GM21447 (cell line): ENCODE measurements around the gene CBLB.

ENCODE experiments used
- ATAC-seq: cut with Tn5 transposase; IDR thresholded peaks from one replicate; pipeline ENCODE4 v1.9.1; 2021; ENCODE audit not compliant: unreplicated experiment

CBLB gene

DNA sequence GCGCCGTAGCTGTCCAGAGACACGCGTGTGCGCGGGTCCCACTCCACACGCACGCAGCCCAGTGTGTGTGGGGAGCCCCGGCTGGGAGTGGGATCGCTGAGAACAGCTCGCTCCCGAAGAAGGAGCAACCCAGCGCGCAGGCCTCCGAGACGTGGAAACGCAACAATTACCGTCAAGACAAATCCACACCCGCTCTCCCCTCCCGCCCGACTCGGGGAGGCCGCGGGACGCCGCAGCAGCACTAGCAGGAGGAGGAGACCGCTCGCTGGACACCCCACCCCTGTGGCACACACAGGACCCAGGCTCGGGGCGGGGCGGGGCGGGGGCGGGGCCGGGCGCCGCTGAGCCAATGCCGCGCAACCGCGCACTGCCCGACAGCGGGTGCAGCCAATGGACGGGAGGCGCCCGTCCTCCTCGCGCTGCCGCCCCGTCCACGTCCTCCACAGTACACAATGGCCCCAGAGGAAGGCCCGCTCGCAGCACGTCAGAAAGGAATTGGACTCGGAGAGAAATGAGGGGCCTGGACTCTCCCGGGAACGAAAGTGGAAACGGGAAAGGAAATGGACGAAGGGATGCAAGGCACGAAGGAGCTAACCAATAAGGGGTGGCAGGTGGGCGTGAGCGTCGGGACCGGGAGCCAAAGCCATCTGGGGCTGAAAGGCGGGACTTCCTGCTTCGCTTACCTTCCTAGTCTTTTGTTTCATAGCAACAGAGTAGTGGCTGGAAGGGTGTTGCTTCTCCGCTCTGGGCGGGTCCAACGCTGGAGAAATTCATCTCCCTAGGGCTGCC is at the start of gene CBLB:
TSS of gene CBLB (minus strand) at position 271 of the 789 bp plus-strand sequence. CDS start 1,435 bp downstream, outside the sequence.
- peak; percentile 83 for ATAC-seq

DNA sequence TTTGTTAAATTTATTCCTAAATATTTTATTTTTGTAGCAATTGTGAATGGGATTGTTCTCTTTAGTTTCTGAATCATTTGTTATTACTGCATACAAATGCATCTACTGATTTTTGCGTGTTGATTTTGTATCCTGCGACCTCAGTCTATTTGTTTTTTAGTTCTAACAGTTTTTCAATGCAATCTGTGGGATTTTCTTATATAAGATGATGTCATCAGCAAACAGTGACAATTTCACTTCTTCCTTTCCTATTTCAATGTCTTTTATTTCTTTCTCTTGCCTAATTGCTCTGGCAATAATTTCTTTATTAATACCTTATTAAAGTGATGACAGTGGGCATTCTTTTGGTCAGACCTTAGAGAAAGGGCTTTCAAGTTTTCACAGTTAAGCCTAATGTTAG is 48.0 kb upstream of the CBLB start:
- ATAC-seq = no peak

DNA sequence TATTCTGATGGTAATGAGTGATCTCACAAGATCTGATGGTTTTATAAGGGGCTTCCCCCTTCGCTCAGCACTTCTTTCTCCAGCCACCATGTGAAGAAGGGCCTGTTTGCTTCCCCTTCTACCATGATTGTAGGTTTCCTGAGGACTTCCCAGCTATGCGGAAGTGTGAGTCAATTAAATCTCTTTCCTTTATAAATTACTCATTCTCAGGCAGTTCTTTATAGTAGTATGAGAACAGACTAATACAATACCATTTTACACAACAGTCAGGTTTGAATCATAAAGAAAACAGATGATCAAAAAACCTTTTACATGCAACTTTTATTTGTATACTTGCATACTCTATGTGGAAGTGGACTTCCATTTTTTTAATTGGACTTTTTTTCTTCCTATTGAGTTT is 46.7 kb upstream of the CBLB start:
- no peak for ATAC-seq

DNA sequence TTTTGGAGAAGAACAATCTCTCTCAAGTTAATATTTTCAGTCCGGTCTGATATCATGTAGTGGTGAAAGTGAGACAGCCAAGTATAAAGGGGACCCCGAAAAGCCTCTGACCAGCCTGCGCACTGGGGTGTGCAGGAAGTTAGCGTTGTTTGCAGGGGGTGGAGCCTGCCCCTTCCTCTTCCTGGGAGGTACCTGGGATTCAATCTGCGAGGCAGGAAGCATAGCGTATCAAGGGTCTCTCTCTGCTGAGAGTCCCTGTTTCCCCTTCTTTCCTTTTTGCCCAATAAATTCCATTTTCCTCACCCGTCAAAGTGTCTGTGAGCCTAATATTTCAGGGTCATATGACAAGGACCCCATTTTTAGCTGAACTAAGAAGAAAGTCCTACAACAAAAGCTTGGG is 44.8 kb upstream of the CBLB start:
- ATAC-seq = no peak

DNA sequence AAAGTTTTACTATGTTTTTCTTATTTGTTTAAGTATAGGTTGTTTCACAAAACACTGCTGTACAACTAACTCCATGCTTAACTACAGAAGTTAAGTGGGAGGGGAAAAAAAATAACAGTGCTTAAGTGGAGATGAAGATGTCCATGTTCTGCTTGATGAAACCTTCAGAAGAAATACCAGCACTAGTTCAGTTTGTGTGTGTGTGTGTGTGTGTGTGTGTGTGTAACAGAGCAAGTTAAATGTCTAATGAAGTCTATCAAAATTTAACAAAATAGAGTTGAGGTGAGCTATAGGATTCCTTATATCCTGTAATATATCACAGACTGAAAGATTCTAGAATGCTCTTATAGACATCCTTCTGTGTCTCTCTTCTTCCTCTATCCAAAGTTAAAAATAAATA is 44.1 kb upstream of the CBLB start:
- no peak for ATAC-seq

DNA sequence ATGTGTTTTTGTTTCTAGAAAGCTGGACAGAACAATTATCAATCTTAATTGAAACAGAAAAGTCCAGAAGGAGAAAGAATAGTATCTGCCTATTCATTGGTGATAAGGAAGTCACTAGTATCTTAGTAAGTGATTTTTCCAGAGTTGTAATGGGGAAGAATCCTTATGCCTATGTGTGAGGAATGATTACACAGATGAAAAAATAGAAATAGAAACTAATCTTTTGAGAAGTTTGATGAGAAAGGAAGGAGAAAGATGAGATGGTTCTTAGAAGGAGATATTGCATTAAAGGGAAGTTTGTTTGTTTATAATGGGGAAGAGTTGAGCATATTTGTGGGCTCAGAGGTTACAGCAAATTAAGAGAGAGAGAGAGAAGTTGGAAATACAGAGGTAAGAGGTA is 42.7 kb upstream of the CBLB start:
- no peak for ATAC-seq

DNA sequence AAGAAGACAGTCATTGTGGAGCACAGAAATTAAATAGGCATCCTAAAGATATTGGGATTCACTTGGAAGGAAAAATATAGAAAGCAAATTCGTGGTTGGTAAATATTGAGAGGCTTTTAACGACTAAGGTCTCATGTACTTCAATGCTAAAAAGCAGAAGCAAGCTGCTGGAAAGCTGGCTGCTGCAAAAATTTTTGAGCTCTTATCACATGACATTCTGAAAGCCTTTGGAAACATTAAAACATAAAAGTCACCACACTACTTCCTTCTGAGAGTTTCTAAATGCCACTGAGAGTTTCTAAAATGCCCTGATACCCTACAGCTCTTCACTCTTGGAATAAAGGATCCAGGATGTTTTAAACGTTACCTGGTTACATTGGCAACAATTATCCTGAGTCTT is 39.0 kb upstream of the CBLB start:
- ATAC-seq = no peak

DNA sequence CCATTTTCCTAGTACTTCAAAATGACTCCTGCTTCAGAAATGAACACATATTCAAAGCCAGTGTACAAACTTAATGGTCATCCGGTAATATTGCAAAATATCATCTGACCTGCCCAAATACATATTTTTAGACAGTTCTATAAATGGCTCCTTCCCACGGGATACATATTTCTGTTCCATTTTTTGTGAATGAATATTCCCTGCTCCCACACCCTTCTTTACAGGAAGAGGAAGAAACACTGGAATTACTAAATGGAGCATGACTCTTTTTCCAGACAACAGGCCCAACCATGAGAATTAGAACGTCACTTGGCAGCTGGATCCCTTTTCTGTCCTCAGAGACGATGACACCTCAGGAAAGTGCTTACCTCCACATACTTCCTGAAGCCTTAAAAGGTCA is 38.0 kb upstream of the CBLB start:
- no peak for ATAC-seq

DNA sequence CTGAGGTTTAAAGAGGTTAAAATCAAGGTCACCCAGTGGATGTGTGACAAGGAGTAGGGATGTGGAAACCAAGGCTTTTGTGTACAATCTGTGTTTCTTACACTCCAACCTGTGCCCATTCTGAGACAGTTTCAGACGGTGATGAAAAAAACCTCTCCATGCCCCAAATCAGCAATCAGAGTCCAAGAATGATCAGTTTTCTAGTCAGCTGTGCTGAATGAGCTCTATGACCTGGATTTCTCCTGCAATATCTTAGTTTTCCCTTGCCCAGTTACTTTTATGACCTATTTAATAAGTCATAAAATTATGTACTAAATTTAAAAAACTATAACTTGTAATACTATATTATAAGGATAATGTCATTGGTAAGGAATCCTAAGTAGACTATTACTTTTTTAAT is 37.5 kb upstream of the CBLB start:
- no peak for ATAC-seq

DNA sequence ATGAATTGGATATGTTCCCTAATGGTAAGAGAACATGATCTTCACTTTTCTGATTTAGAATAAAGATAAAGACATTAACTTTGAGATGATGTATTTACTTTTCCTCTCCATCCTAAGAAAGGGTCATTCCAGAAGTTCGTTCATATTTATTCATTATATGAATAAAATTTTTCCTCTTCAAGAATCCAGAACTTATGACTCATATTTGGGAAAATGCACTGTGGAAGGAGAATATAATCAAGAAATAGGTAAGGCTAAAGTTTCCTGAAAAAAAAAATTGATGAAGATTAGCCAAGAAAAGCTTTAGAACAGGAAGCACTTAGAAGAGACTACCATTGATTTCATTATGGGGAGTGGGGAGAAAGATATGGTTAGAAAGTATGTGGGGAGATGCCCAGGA is 36.5 kb upstream of the CBLB start:
- no peak for ATAC-seq

DNA sequence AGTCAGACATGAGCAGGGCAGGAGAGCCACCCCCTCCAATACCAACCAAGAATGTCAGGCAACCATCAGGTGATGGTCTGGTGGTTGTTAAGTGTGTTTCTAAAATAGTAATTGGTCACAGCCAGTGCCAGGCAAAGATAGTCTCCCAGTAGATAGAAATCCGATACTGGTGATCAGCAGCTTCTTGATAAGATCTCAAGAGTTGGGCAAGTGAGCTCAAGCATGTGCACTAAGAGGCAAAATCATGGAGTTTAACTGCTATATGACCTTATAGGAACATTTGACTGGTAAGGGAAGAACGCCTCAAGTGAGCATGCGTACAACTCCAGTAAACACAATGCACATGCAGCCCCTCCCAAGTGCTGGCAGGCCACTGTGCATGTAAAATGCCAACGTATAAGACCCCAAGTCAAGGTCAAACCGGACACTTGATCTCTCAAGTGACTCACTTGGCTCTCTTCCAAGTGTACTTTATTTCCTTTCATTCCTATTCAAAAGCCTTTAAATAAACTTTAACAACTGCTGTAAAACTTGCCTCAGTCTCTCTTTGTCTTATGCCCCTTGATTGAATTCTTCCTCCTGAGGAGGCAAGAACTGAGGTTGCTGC is 36.0 kb upstream of the CBLB start:
- no peak for ATAC-seq

DNA sequence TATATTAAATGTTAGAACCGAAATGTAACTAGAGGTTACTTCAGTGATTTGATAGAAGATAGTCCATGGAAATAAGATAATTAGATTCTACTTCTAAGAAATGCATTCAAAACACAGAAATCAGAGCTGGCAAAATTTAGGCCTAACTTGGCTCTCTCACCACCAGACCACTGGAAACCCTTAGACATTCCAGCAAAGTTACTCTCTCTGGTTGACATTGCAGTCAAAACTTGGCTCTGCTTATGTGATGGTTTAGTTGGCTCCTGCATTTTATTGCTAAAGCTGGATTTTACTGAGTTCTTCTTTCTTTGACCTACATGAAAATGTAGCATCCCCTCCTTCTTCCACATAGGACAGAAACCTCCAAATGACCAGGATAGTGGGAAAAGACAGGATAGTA is 35.4 kb upstream of the CBLB start:
- no peak for ATAC-seq

DNA sequence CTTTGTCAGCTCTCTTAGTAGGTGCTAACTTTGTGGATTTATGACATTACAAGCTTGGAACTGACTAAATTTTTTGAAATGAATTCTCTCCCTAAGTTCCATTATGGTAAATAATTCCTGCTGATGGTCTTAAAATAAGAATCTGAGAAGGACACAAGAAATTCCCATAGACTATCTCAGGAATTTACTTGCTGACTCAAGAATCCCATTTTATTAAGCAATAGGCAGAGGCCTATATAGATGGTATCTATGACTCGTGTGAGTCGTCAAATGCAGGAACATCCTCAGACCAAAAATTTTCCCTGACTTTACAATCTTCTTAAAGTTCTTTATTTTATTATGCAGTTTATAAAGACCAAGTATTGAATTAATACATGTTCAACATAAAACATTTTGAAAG is 30.7 kb upstream of the CBLB start:
- ATAC-seq = no peak

DNA sequence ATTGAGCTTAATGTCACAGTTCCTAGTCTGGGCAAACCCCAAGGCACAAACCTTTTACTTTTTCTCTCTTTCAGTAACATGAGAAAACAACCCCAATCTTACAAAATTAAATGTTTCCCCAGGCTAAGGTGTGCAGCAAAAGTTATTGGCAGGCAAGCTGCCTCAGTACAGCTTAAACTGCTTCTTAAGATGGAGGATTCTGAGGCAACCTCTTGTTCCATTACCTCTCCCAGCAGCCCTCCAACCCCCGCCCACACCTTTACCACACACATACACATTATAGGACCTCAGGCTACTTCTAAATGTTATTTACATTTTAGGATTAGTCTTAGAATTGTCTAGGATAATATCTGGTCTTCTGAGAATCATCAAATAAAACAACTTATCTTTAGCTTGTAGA is 22.3 kb upstream of the CBLB start:
- ATAC-seq = no peak

DNA sequence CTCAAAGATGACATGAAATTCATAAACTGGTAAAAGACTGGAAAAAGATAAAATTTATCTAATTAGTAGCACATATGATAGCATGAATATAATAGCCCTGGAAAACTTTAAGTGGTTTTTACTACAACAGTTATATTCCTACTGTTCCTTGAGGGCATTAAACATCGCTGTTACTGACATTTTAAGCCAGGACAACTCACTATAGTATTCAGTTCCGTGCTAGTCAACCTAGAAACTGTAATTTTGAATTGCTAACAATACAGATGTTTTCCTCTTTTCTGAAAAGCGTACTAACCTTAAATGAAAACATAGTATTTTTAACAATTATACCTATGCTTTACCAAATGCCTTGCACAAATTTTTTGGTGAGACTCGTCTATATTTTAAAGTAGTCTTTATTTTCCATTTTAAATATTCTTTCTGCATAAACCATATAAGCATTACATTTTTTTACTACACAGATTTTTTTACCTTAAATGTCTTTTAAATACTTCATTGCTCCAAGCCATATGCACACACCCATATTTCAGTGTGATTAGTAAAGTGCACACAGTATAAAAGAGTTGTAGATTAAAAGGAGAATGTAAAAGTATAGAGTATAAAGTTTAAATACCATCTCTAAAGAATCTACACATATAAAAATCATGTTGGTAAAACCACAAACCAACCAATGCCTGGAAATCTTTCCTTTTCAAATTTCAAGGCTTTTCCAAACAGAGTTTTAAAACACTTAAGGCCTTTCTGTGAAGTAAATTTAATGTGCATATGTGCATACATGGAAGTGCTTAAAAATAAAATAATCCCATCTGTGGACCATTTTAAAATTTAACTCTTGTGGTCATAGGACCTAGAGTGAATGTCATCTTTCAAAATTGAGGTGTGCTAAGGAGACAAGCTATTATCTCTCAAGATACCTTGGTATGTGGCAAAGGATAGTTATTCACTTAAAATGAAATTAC is 20.1 kb upstream of the CBLB start:
- no peak for ATAC-seq

DNA sequence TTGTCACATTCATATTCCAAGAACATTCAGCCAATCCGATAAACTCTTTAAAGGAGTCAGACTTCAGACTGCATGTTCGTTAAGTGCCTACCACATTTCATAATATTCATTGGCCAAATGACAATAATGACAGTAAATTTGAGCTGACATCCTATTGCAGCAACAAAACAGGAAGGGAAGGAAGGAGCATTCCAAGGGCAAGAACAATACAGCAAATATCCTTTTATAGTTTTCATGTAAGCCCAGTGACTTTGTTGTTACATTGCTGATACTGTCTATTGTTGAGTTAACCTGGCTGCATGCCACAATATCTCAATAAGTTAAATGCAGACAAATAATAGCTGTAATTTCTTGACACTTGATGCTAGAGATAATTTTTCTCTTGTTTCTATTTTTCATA is 16.4 kb upstream of the CBLB start:
- ATAC-seq = no peak

DNA sequence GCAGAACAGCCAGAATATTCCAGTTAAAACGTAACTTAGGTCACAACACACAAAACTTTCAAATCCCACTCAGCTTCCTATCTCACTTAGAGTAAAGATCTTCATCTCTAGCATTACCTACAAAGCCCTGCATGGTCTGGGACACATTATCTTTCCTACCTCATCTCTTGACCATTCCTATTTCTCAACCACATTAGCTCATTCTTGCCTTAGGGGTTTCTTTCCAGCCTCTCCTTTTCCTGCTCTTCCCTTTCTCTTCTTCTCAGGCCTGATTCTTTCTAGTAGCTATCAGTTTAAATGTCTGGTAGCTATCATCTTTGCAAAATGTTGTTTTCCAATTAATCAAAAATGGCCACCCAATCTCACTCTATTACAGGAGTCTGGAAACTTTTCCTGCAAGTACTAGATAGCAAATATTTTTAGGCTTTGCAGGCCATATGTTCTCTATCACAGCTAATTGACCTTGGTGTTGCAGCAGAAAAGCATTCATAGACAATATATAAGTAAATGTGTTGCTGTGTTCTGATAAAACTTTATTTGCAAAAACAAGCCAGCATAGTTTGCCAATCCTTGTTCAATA is 15.1 kb upstream of the CBLB start:
- no peak for ATAC-seq

DNA sequence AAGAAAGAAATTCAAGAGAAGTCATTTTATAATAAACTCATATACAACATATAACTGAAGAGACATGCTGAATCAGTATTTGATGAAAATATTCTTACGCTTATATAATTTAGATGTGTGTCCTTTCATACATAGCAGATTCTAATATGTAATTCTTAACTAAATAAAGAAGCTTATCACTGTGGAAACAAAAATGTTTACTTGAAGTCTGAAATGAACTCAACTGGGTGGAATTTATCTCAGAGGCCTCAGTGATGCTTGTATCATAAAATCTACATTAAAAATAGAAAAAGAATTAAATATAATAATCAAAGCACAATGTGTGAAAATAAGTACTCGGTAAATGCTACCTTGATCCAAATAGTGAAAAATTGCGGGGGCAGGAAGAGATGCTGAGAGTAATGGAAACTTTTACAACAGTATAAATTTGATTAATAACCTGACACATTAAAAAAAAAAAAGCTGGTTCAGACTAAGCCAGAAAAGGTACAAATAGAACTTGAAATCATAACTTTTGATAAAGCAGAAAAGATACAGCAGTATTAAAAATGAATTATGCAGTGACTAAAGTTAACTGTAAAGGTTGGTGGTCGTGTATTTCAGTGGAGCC is 12.0 kb upstream of the CBLB start:
- ATAC-seq = no peak

DNA sequence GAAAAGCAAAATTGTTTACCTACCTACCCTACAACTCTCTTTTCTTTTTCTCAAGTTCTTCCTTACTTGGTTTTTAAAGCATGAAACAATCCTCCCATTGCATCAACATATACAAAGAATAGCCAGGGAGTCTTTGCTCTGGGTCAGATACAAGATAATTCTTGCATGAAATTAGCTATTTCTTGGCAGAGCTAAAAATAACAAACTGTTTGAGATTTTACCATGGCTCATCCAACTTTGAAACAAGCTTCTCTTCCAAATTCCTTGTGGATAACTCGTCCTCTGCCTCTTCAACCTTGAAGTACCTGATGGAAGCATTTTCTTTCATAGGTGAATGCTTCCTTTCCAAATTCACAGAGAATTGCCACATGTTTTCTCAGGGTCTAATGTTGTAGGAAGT is 9.2 kb upstream of the CBLB start:
- ATAC-seq = no peak

DNA sequence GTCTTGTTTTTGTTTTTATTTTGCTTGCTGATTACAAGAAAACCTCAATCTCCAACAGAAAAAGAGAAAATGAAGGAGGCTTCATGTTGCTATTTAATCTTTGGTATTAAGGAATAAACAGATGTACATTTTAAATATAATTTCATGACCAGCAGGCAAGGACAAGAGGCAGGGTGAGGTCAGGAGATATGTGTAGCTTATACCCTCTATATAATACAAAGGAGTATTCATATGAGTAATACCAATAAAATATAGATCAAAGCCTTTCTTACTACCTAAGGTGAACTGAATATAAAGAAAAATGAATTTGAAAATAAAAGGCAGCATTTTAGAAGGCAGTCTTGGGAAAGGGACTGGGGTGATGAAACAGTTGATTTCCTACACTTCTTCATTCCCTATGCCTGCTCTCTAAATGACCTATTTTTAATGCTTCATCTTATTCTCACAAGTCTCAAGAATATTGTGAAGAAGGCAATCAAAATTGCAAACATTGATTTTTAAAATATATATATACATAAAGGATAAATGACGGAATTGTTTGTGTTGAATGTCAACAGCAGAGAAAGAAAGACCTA is 8.6 kb upstream of the CBLB start:
- ATAC-seq = no peak
